SU-DHL-6 (cell line): ENCODE measurements around the gene MRPL44.

Experiments used
- H2AFZ ChIP-seq: fragments of 200-600 bp; sonication (generic); 2 replicates; pipeline ENCODE4 v1.6.1; 2014; ENCODE audit warnings: low read depth, mild to moderate bottlenecking, moderate library complexity, mixed read lengths, antibody characterized with exemption, low read length; ENCODE audit not compliant: severe bottlenecking
- H3F3A ChIP-seq: fragments of 200-600 bp; shearing (Covaris generic); 2 replicates; pipeline ENCODE4 v1.6.0; 2016; ENCODE audit warnings: antibody characterized with exemption, mild to moderate bottlenecking; ENCODE audit not compliant: insufficient read depth
- H3K27ac ChIP-seq: fragments of 200-600 bp; sonication (generic); 2 replicates; pipeline ENCODE4 v1.5.1; 2016; ENCODE audit warnings: low read depth, mild to moderate bottlenecking, low read length, moderate library complexity, mixed read lengths
- H3K27me3 ChIP-seq: fragments of 200-600 bp; sonication (generic), shearing (Covaris generic); 2 replicates; pipeline ENCODE4 v1.6.0; 2014; ENCODE audit warnings: mild to moderate bottlenecking, low read length
- H3K36me3 ChIP-seq: fragments of 200-600 bp; sonication (generic); 2 replicates; pipeline ENCODE4 v1.6.1; 2014; ENCODE audit warnings: mild to moderate bottlenecking, low read length, mixed read lengths
- H3K4me2 ChIP-seq: fragments of 300-600, 200-600 bp; shearing (Covaris generic), sonication (generic); 2 replicates; pipeline ENCODE4 v1.6.0; 2014; ENCODE audit warnings: low read length, low read depth, mild to moderate bottlenecking; ENCODE audit not compliant: poor library complexity, severe bottlenecking
- H3K4me3 ChIP-seq: fragments of 200-600 bp; sonication (generic); 2 replicates; pipeline ENCODE4 v1.5.1; 2014; ENCODE audit warnings: antibody characterized with exemption, low read length, mild to moderate bottlenecking, mixed read lengths; ENCODE audit not compliant: insufficient read depth, poor library complexity, severe bottlenecking
- H3K79me2 ChIP-seq: fragments of 200-600 bp; sonication (generic); 2 replicates; pipeline ENCODE4 v1.6.1; 2014; ENCODE audit warnings: mild to moderate bottlenecking, low read length, moderate library complexity; ENCODE audit not compliant: insufficient read depth
- H3K9ac ChIP-seq: fragments of 200-600 bp; sonication (generic); 2 replicates; pipeline ENCODE4 v1.7.0; 2014; ENCODE audit warnings: mild to moderate bottlenecking, low read length
- H3K9me2 ChIP-seq: fragments of 200-600 bp; sonication (generic); replicated peaks from 2 replicates; pipeline ENCODE4 v1.6.1; 2014; ENCODE audit warnings: low read length; ENCODE audit not compliant: insufficient read depth
- H3K9me3 ChIP-seq: fragments of 200-600 bp; sonication (generic); 2 replicates; pipeline ENCODE4 v1.6.1; 2014; ENCODE audit warnings: low read length, mixed read lengths; ENCODE audit not compliant: insufficient read depth
- H4K20me1 ChIP-seq: fragments of 200-600 bp; sonication (generic); 2 replicates; pipeline ENCODE4 v1.6.1; 2014; ENCODE audit warnings: low read depth, mild to moderate bottlenecking, antibody characterized with exemption, low read length, moderate library complexity, mixed read lengths
- CTCF ChIP-seq: fragments of 200-600 bp; sonication (generic); IDR thresholded peaks from one replicate; pipeline ENCODE4 v1.5.1; 2017; ENCODE audit warnings: antibody characterized with exemption, mild to moderate bottlenecking, low read length, moderate library complexity; ENCODE audit not compliant: insufficient read depth, poor library complexity, severe bottlenecking
- EZH2phosphoT487 ChIP-seq: fragments of 200-600 bp; sonication (generic), shearing (Covaris generic); conservative IDR thresholded peaks from 2 replicates; pipeline ENCODE4 v1.6.1; 2018; ENCODE audit warnings: mild to moderate bottlenecking, antibody characterized with exemption, low read length, moderate library complexity, mixed read lengths

MRPL44 gene

GRCh38 chr2:224014336-224014735 lies 57.1 kb downstream of the MRPL44 start:
- H3K4me2 ChIP-seq: no peak overlapping the region
- no peaks in the 10 kb centered on the region for H3K79me2 ChIP-seq
- H2AFZ ChIP-seq: no peak overlapping the region
- no peak overlapping the region for H3K27ac ChIP-seq
- H4K20me1 ChIP-seq: no peaks in the 10 kb centered on the region
- H3K9ac ChIP-seq: no peak overlapping the region
- H3K4me3 ChIP-seq: no peak overlapping the region
- no peaks in the 10 kb centered on the region for H3K27me3 ChIP-seq
- TF ChIP-seq EZH2phosphoT487 (no peak), CTCF (no peak)
- H3F3A ChIP-seq: no peaks in the 10 kb centered on the region
- H3K9me2 ChIP-seq: no peaks in the 10 kb centered on the region
- no peaks in the 10 kb centered on the region for H3K9me3 ChIP-seq
- H3K36me3 ChIP-seq: no peaks in the 10 kb centered on the region

- Histone ChIP-seq H3K27ac (no peak overlapping the region), H3K79me2 (no peaks in the 10 kb centered on the region), H3K4me2 (no peak overlapping the region), H3F3A (no peaks in the 10 kb centered on the region), H3K9ac (no peak overlapping the region), H3K9me2 (no peaks in the 10 kb centered on the region), H3K4me3 (no peak overlapping the region), H3K36me3 (no peaks in the 10 kb centered on the region), H3K27me3 (no peaks in the 10 kb centered on the region), H2AFZ (no peak overlapping the region), H4K20me1 (no peaks in the 10 kb centered on the region), H3K9me3 (no peaks in the 10 kb centered on the region)
- no peak for TF ChIP-seq EZH2phosphoT487
- no peak for TF ChIP-seq CTCF
Measured at GRCh38 chr2:224016963-224017362, 59.7 kb downstream of the MRPL44 start.
